ENCODE data around the gene SH3PXD2A.
"Not testable (repeated sequence)": the region's sequence is repeated elsewhere in the genome, so short reads cannot be mapped to it uniquely, and the experiment has no call there.

GRCh38 chr10:103731026-103731425, 124.3 kb downstream of the SH3PXD2A start:
- not testable (repeated sequence) for TF ChIP-seq POLR2A (IDR thresholded peaks at IDR 0.05; ENCODE audit: low read depth, low read length); RAD21 (IDR thresholded peaks at IDR 0.05; ENCODE audit: low read length); USF2 (IDR thresholded peaks at IDR 0.05; ENCODE audit: low read depth, low read length); CTCF (conservative IDR thresholded peaks at IDR 0.05; ENCODE audit: low read depth, low read length); MAZ (IDR thresholded peaks at IDR 0.05; ENCODE audit: borderline replicate concordance, low read depth, low read length); RFX5 (IDR thresholded peaks at IDR 0.05; ENCODE audit: low read depth, low read length); RCOR1 (IDR thresholded peaks at IDR 0.05; ENCODE audit: insufficient replicate concordance, low read length); BHLHE40 (IDR thresholded peaks at IDR 0.05; ENCODE audit: low read depth, low read length); SMC3 (IDR thresholded peaks at IDR 0.05; ENCODE audit: low read depth, low read length); MXI1 (IDR thresholded peaks at IDR 0.05; ENCODE audit: borderline replicate concordance, low read depth, low read length); MAFK (IDR thresholded peaks at IDR 0.05; ENCODE audit: low read depth, low read length); CEBPB (IDR thresholded peaks at IDR 0.05; ENCODE audit: low read depth, low read length)
